Breast epithelium (tissue), 3 donors: ENCODE results near the gene SRMS.

ENCODE experiments used
- CTCF ChIP-seq, 3 donors: fragments of 450-650 bp; IDR thresholded peaks; one replicate each; pipeline ENCODE4 v1.5.1; 2016 to 2017; ENCODE audit warnings: antibody characterized with exemption in 3 of 3, mild to moderate bottlenecking in 3 of 3, moderate library complexity in 3 of 3
- POLR2AphosphoS5 ChIP-seq, 3 donors: sonication (generic); formaldehyde crosslinking; IDR thresholded peaks; one replicate each; pipeline ENCODE4 v1.6.1; 2017; ENCODE audit warnings: antibody characterized with exemption in 3 of 3

GRCh38 chr20:63505723-63506122 is 41.8 kb downstream of the SRMS start:
- no peak for TF ChIP-seq CTCF (IDR thresholded peaks at IDR 0.05)
- no peak for TF ChIP-seq POLR2AphosphoS5 (IDR thresholded peaks at IDR 0.05)
